K562 (cell line): ENCODE results near the gene CISD3.

Experiments used
- CTCF ChIP-seq, 3 experiments: IDR thresholded peaks in 2 of 3; conservative IDR thresholded peaks in 1 of 3; 2 replicates each; pipeline ENCODE4 v1.5.1; 2011 to 2012; ENCODE audit warnings: low read length in 3 of 3, mild to moderate bottlenecking in 3 of 3, control low read depth in 2 of 3, improper control_type of control experiment in 1 of 3, inconsistent platforms in 1 of 3, low read depth in 1 of 3, mixed read lengths in 1 of 3, moderate library complexity in 1 of 3; ENCODE audit not compliant: insufficient read depth in 2 of 3
- HDAC1 ChIP-seq, 2 experiments: fragments of 450-650 bp; IDR thresholded peaks; 2 replicates each; pipeline ENCODE4 v1.6.1; 2016 to 2017; ENCODE audit warnings: inconsistent platforms in 1 of 2, mild to moderate bottlenecking in 1 of 2, moderate library complexity in 1 of 2
- JUND ChIP-seq, 2 experiments: IDR thresholded peaks; 2 replicates in 1 of 2; 3 replicates in 1 of 2; pipeline ENCODE4 v1.6.1; 2011; ENCODE audit warnings: borderline replicate concordance in 2 of 2, low read depth in 2 of 2, low read length in 2 of 2, improper control_type of control experiment in 1 of 2, missing biosample characterization in 1 of 2, missing genetic modification characterization in 1 of 2, missing genetic modification reagents in 1 of 2
- MAFG ChIP-seq: fragments of 450-650 bp; conservative IDR thresholded peaks from 2 replicates; pipeline ENCODE4 v1.6.1; 2016; ENCODE audit warnings: missing genetic modification characterization, missing compliant biosample characterization
- MTF1 ChIP-seq: fragments of 250-450 bp; sonication (Bioruptor Pico); IDR thresholded peaks from 2 replicates; pipeline ENCODE4 v1.9.0; 2021; ENCODE audit warnings: moderate library complexity, mild to moderate bottlenecking, inconsistent platforms, borderline replicate concordance
- MYC ChIP-seq, 2 experiments: fragments of 250-450 bp in 1 of 2; sonication (Bioruptor Pico) in 1 of 2; IDR thresholded peaks; 2 replicates each; pipeline versions ENCODE4 v1.5.1 to v1.6.1; 2012 to 2021; ENCODE audit warnings: low read depth in 2 of 2, borderline replicate concordance in 1 of 2, improper control_type of control experiment in 1 of 2, low read length in 1 of 2, mild to moderate bottlenecking in 1 of 2, moderate library complexity in 1 of 2
- NFIC ChIP-seq: fragments of 450-650 bp; IDR thresholded peaks from 2 replicates; pipeline ENCODE4 v1.6.1; 2017; ENCODE audit warnings: mild to moderate bottlenecking, inconsistent platforms
- NR1H2 ChIP-seq: sonication (generic); formaldehyde crosslinking; IDR thresholded peaks from 2 replicates; pipeline ENCODE4 v1.4.0; 2020; ENCODE audit warnings: mild to moderate bottlenecking, missing genetic modification reagents
- RERE ChIP-seq: sonication (generic); formaldehyde crosslinking; IDR thresholded peaks from 2 replicates; pipeline ENCODE4 v1.8.0; 2023; ENCODE audit warnings: missing genetic modification reagents, mild to moderate bottlenecking, borderline replicate concordance
- TF ChIP-seq, protein P1 (sequence below), 2 experiments: fragments of 450-650 bp; formaldehyde crosslinking in 1 of 2; IDR thresholded peaks; 2 replicates each; pipeline versions ENCODE4 v1.4.0 to v1.6.1; 2014 to 2020; ENCODE audit warnings: mild to moderate bottlenecking in 2 of 2, borderline replicate concordance in 1 of 2, low read depth in 1 of 2

- TF ChIP-seq CTCF (IDR thresholded peaks at IDR 0.05 in 2 of 3, conservative IDR thresholded peaks at IDR 0.05 in 1 of 3; ENCODE audit: insufficient read depth in 2 of 3, low read depth in 1 of 3, low read length in 3 of 3) (no peak), RERE (CRISPR knock-in tag) (no peak), NFIC (no peak), MYC (IDR thresholded peaks at IDR 0.05; ENCODE audit: low read depth, low read length) (no peak), MYC (CRISPR knock-in tag; IDR thresholded peaks at IDR 0.05; ENCODE audit: borderline replicate concordance, low read depth) (no peak), NR1H2 (CRISPR knock-in tag) (no peak), JUND (IDR thresholded peaks at IDR 0.05; ENCODE audit: borderline replicate concordance, low read depth, low read length) (no peak), JUND (tag; IDR thresholded peaks at IDR 0.05; ENCODE audit: borderline replicate concordance, low read depth, low read length) (no peak), MTF1 (CRISPR knock-in tag) (no peak), HDAC1 (IDR thresholded peaks at IDR 0.05) (no peak), MAFG (no peak)
- TF ChIP-seq, protein P1, sequence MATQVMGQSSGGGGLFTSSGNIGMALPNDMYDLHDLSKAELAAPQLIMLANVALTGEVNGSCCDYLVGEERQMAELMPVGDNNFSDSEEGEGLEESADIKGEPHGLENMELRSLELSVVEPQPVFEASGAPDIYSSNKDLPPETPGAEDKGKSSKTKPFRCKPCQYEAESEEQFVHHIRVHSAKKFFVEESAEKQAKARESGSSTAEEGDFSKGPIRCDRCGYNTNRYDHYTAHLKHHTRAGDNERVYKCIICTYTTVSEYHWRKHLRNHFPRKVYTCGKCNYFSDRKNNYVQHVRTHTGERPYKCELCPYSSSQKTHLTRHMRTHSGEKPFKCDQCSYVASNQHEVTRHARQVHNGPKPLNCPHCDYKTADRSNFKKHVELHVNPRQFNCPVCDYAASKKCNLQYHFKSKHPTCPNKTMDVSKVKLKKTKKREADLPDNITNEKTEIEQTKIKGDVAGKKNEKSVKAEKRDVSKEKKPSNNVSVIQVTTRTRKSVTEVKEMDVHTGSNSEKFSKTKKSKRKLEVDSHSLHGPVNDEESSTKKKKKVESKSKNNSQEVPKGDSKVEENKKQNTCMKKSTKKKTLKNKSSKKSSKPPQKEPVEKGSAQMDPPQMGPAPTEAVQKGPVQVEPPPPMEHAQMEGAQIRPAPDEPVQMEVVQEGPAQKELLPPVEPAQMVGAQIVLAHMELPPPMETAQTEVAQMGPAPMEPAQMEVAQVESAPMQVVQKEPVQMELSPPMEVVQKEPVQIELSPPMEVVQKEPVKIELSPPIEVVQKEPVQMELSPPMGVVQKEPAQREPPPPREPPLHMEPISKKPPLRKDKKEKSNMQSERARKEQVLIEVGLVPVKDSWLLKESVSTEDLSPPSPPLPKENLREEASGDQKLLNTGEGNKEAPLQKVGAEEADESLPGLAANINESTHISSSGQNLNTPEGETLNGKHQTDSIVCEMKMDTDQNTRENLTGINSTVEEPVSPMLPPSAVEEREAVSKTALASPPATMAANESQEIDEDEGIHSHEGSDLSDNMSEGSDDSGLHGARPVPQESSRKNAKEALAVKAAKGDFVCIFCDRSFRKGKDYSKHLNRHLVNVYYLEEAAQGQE (IDR thresholded peaks at IDR 0.05; ENCODE audit: borderline replicate concordance), result no peak
- TF ChIP-seq, protein P1 (CRISPR knock-in tag; IDR thresholded peaks at IDR 0.05; ENCODE audit: low read depth), result no peak
These were observed 8.5 kb downstream of the CISD3 start for GRCh38 chr17:38738686-38739085.
